Erythroblast (primary cell): Measurements from ENCODE around the gene SPART.

ENCODE experiments used
- GATA1 ChIP-seq: IDR thresholded peaks from 2 replicates; pipeline ENCODE4 v1.6.1; 2011; ENCODE audit warnings: low read depth, mild to moderate bottlenecking, control low read depth, low read length, moderate library complexity
- POLR2A ChIP-seq: IDR thresholded peaks from 2 replicates; pipeline ENCODE4 v1.6.1; 2011; ENCODE audit warnings: mild to moderate bottlenecking, low read length

- no peak for TF ChIP-seq POLR2A
- no peak for TF ChIP-seq GATA1
Observed at GRCh38 chr13:36294096-36294495, 52.1 kb downstream of the SPART start.
